ENCODE data around the gene TPSB2.

The TPSB2 gene

GRCh38 chr16:1204933-1205332 lies 25.1 kb downstream of the TPSB2 start:
- Histone ChIP-seq H3K27me3 (ENCODE audit: insufficient read depth, low read length, poor library complexity) (no peaks in the 10 kb centered on the region), H3K36me3 (ENCODE audit: insufficient read depth, low read length) (no peaks in the 10 kb centered on the region), H2AFZ (ENCODE audit: low read depth, low read length) (no peak overlapping the region), H3K4me3 (ENCODE audit: low read depth in 1 of 2, low read length in 2 of 2) (no peak overlapping the region), H3K79me2 (ENCODE audit: insufficient read depth, low read length) (no peaks in the 10 kb centered on the region), H3K27ac (ENCODE audit: low read length) (no peak overlapping the region), H3K9ac (ENCODE audit: low read depth, low read length) (no peak overlapping the region), H3K4me2 (ENCODE audit: insufficient read depth, low read length) (no peak overlapping the region), H3K4me1 (ENCODE audit: insufficient read depth, low read length) (no peaks in the 10 kb centered on the region), H3K9me3 (ENCODE audit: insufficient read depth, low read length, severe bottlenecking) (no peaks in the 10 kb centered on the region), H4K20me1 (ENCODE audit: insufficient read depth, low read length) (peaks cover 4% of the 10 kb centered on the region; the same call in 1 of the 2 replicates)
- ATAC-seq (ENCODE audit: insufficient read depth, low read depth) (no peak), DNase-seq (no peak)
- TF ChIP-seq CTCF (IDR thresholded peaks at IDR 0.05; ENCODE audit: borderline replicate concordance, extremely low read depth, low read length, poor library complexity, severe bottlenecking) (no peak), EZH2 (IDR thresholded peaks at IDR 0.05; ENCODE audit: borderline replicate concordance, low read depth, low read length, severe bottlenecking) (no peak)

- no peaks in the 10 kb centered on the region for H3K4me1 ChIP-seq (ENCODE audit: insufficient read depth, low read length)
- no peak overlapping the region for H3K4me3 ChIP-seq (ENCODE audit: low read depth in 1 of 2, low read length in 2 of 2)
- no peak for TF ChIP-seq CTCF (IDR thresholded peaks at IDR 0.05; ENCODE audit: borderline replicate concordance, extremely low read depth, low read length, poor library complexity, severe bottlenecking)
- TF ChIP-seq EZH2 (IDR thresholded peaks at IDR 0.05; ENCODE audit: borderline replicate concordance, low read depth, low read length, severe bottlenecking) = no peak
- H3K9me3 ChIP-seq (ENCODE audit: insufficient read depth, low read length, severe bottlenecking) = no peaks in the 10 kb centered on the region
- no peak for DNase-seq
- peaks cover 13% of the 10 kb centered on the region; the same call in 1 of the 2 replicates for H4K20me1 ChIP-seq (ENCODE audit: insufficient read depth, low read length)
- H3K27me3 ChIP-seq (ENCODE audit: insufficient read depth, low read length, poor library complexity) = no peaks in the 10 kb centered on the region
- no peak for ATAC-seq (ENCODE audit: insufficient read depth, low read depth)
- no peak overlapping the region for H3K27ac ChIP-seq (ENCODE audit: low read length)
- H3K79me2 ChIP-seq (ENCODE audit: insufficient read depth, low read length) = no peaks in the 10 kb centered on the region
- no peaks in the 10 kb centered on the region for H3K36me3 ChIP-seq (ENCODE audit: insufficient read depth, low read length)
- no peak overlapping the region for H3K9ac ChIP-seq (ENCODE audit: low read depth, low read length)
- no peak overlapping the region for H2AFZ ChIP-seq (ENCODE audit: low read depth, low read length)
- H3K4me2 ChIP-seq (ENCODE audit: insufficient read depth, low read length) = no peak overlapping the region
Observed at GRCh38 chr16:1202274-1202673, 27.7 kb downstream of the TPSB2 start.

- Histone ChIP-seq H3K27me3 (ENCODE audit: insufficient read depth, low read length, poor library complexity) (no peaks in the 10 kb centered on the region), H3K9me3 (ENCODE audit: insufficient read depth, low read length, severe bottlenecking) (no peaks in the 10 kb centered on the region), H3K4me3 (ENCODE audit: low read depth in 1 of 2, low read length in 2 of 2) (no peak overlapping the region), H3K4me2 (ENCODE audit: insufficient read depth, low read length) (no peak overlapping the region), H3K27ac (ENCODE audit: low read length) (no peak overlapping the region), H2AFZ (ENCODE audit: low read depth, low read length) (no peak overlapping the region), H3K9ac (ENCODE audit: low read depth, low read length) (no peak overlapping the region), H3K36me3 (ENCODE audit: insufficient read depth, low read length) (no peaks in the 10 kb centered on the region), H3K79me2 (ENCODE audit: insufficient read depth, low read length) (no peaks in the 10 kb centered on the region), H3K4me1 (ENCODE audit: insufficient read depth, low read length) (no peaks in the 10 kb centered on the region), H4K20me1 (ENCODE audit: insufficient read depth, low read length) (peaks cover 13% of the 10 kb centered on the region; the same call in 1 of the 2 replicates)
- DNase-seq (no peak), ATAC-seq (ENCODE audit: insufficient read depth, low read depth) (no peak)
- TF ChIP-seq CTCF (IDR thresholded peaks at IDR 0.05; ENCODE audit: borderline replicate concordance, extremely low read depth, low read length, poor library complexity, severe bottlenecking) = no peak
- no peak for TF ChIP-seq EZH2 (IDR thresholded peaks at IDR 0.05; ENCODE audit: borderline replicate concordance, low read depth, low read length, severe bottlenecking)
Observed at GRCh38 chr16:1201444-1201843, 28.5 kb downstream of the TPSB2 start.
